Measurements from ENCODE around the gene TIAM2.

The TIAM2 gene

GRCh38 chr6:155245193-155245592, 250.1 kb downstream of the TIAM2 start:
- DNase-seq, result no peak

GRCh38 chr6:155245831-155246230, 250.7 kb downstream of the TIAM2 start:
- DNase-seq, result no peak

GRCh38 chr6:155246825-155247224, 251.7 kb downstream of the TIAM2 start:
- DNase-seq, result no peak

DNA sequence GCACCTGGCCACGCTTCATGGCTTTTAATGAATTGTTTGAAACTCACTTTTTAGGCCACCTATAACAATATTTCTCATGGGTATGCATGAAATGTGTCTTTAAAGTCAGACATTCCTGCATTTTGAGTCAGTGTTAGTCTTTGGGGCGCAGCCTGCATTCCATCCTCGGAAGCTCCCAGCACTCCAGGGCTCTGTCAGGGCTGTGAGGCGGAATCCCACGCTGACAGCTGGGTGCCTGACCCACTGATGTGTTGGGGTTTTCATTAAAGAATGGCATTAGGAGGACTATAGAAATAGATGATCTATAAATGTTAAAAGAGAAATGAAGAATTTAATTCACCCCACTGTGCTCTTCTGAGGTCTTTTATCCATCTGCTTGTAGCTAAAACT, 252.5 kb downstream of the TIAM2 start:
- no peak for DNase-seq

DNA sequence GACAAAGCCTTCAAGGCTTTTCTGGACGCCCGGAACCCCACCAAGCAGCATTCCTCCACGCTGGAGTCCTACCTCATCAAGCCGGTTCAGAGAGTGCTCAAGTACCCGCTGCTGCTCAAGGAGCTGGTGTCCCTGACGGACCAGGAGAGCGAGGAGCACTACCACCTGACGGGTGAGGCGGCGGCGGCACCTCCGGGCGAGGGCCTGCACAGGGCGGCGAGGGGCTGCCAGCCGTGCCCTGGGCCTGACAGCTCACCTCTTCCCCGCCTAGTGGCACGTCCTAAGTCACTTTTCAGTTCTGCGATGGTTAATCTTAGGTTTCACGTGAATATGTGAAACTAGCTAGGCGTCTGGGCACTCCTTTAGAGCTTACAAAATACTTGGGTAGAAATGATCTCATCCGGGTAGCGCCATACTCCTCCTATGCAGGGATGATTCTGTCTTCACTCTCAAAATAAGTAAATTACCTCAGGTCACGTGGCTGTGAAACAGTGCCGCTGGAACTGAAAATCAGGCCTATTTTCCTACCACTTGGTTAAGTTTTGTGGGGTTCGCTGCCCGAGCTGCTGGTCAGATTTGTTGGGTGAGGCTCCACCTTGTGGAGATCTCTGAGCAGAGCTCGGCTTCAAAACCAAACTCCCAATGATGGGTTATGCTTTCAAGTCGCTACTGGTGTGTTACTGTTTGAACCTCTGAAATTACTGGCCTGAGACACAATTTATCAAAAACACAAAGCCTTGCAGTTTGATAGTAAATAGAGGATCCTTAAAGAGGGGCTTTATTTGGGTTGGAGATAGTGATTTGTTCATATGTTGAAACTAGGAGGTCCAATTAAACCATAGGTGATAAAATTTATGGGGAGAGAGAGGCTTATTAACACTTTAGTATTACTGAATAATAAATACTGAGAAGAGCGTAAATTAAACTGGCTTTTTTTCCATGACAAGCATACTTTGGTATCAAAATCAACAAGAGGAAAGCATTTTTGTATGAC, 253.2 kb downstream of the TIAM2 start:
- peak; percentile 20 to 29 for DNase-seq

DNA sequence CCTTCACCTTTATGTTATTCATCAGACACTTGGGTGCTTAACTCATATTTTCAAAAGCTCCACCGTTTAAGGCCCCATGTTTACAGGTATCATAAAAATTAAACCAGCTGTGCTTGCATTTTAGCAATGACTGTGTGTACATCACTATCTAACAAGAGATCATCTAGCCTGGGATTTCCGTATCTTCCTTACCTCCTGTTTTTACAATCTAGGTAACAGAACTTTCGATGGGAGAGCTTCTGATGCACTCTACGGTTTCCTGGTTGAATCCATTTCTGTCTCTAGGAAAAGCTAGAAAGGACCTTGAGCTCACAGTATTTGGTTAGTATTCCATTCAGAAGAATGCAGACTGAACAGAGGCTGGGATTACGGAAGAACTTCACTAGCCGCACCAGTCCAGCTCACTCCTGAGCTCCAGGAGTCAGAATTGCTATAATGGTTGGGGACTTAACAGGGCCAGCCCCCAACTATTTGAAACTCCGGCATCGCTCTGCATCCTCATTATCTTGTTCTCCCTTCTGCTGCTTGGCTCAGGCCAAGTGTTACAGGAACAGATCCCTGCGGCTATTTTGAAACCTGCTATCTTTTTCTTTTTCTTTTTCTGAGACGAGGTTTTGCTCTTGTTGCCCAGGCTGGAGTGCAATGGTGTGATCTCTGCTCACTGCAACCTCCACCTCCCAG, 255.7 kb downstream of the TIAM2 start:
- DNase-seq, result no peak

- no peak for DNase-seq
These were observed 257.5 kb downstream of the TIAM2 start for GRCh38 chr6:155252581-155252980.

DNA sequence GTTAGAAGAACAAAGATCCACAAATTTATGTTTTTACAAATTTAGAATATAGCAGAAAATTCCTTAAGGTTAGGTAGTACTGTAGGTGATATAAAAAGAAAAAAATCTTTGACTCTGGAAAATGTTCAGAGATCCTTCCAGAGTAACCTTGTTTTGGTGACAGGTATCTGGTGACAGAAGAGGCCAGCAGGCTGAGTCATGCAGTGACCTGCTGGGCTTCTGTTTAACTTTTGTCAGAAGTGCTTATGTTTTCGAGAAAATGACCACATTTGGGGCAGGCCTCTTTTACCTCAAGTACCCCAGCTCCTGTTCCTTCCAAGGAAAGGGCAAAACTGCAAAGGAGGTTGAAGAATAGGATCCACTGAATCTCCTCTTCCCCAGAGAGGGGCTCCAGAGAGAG, 258.2 kb downstream of the TIAM2 start:
- no peak for DNase-seq

DNA sequence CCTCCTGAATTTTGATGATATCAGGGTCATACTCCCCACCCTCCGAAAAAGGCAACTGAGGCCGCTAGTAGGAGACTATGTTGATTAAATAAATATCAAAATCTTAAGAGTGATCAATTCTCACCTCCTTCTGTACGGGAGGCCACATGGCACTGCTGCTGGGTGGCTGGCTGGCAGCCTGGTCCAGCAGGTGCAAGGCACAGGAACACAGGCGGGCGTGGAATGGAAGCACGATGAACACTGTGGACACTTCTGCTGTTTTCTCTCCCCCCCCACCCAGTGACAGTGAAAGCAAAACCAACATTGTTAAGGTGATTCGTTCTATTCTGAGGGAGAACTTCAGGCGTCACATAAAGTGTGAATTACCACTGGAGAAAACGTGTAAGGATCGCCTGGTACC, 259.0 kb downstream of the TIAM2 start:
- DNase-seq, result no peak

- no peak for DNase-seq
These were observed 261.1 kb downstream of the TIAM2 start for GRCh38 chr6:155256122-155256795.

DNA sequence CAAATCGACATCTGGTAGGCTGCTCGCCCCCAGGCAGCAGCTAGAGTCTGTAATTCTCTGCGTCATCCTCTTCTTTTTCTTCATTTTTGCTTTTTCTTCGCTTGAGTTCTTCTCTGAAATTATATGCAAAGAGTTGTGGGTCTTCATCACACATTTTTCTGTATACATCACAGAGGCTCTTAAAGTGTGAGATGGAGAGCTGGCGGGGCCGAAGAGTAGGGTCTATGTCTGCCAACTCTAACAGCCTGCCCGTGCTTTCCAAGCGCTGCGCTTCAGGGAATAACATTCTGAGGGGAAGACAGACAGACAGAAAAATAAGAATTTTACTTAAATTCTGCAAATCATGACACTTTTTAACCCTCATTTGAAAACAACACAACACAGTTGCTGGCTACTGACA, 262.7 kb downstream of the TIAM2 start:
- DNase-seq, result no peak

- no peak for DNase-seq
These were observed 264.1 kb downstream of the TIAM2 start for GRCh38 chr6:155259204-155259603.

DNA sequence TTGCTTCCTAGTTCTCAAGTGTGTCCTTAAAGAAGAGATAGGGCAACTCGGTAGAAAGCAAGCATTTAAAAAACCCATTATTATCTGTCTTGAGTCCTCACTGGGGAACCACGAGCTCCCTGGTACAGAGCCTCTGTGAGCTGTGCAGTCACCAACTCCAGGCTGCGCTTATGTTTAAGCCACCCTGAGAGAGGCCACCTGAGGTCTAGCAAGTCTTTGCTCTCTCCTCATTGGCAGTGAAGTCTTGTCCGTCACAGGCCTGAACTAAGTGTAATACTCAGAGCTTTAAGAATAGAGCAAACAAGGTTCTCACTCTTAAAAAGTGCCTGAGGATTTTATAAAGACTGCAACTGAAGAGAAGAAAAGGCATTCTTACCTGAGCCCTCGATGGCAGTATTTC, 264.8 kb downstream of the TIAM2 start:
- DNase-seq, result no peak

- DNase-seq, result no peak
These were observed 265.6 kb downstream of the TIAM2 start for GRCh38 chr6:155260686-155261085.

DNA sequence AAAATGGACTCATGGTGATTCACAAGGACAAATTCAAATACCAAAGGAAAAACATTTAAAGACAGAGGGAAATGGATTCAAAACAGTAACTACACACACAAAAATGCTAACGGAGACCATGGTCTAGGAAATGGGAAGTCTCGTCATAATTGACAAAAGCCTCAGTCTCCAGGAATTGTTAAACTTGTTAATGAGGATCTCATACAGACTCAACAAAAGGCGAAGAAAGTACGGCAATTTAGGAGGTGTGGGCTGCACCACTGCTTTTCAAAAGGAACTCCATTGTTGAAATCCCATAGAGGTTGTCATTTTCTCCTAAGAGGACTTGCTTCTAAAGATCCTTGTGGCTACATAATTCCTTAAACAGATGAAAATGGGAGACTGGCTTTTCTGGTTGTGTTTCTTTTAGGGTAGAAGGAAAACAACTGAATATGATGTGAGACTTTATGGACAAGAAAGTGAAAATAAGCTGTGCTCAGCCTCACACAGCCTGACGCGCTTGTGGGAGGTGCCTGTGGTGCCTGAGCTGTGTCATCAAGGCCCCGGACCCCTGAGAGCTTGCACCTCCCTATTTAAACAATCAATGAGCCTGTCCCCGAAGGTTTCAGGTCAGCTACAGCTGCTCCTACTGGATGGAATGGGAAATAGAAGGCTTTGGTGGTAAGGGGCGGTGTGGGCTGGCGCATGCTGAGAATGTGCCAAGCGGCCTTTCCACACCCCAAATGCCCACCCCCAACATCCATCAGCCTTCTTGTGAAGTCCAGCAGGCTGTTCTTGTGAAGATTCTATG, 266.2 kb downstream of the TIAM2 start:
- DNase-seq, result no peak

DNA sequence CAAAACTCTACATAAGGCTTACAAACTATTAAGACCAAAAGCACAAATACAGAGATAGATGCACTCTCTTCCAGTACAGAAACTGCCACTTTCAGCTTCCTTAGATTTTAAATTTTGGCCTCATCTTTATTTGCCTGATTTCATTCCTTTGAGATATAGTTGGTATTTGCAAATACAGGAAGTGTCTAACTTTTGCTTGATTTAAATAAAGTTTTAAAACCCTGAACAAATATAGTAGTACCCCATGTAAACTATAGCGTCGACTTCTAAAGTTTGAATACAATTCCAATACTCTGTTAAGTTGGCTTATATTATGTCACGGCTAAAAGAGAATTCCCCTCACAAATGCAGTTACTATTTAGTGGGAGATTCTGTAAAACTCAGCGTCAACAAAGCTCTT, 267.5 kb downstream of the TIAM2 start:
- DNase-seq, result no peak

DNA sequence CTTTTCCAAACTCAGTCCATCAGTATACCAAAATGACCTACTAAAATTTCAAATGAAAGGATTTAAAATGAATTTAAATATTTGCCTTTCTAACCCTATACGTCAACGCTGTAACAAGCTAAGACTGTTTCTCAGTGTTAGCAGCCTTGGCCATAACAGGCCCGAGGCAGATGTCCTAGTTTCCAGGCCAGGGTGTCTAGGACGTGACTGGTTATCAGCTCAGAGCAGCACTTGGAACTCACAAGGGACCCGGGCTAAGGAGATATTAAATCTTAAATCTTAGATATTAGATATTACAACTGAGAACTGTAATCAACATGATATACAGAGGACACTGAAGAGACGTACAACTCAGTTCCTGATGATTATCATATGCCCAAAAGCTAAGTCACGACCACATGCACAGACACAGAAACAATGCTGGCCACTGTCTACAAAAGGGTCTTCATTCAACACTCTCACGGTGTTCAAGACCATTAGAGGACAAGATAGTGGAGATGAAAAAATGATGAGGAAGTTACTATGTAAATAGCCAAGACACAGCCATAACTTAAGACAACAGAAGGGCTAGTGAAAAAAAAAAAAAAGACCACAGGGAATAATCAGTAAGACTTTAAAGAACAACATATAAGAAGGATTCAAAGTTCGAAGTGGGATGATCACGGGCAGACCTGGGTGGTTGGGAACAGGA, 268.4 kb downstream of the TIAM2 start, which contains the start of gene CLDN20:
Gene CLDN20, plus strand, starts transcription at position 641 of the 691 bp plus-strand sequence. CDS start 11,707 bp downstream, outside the sequence.
- no peak for DNase-seq

DNA sequence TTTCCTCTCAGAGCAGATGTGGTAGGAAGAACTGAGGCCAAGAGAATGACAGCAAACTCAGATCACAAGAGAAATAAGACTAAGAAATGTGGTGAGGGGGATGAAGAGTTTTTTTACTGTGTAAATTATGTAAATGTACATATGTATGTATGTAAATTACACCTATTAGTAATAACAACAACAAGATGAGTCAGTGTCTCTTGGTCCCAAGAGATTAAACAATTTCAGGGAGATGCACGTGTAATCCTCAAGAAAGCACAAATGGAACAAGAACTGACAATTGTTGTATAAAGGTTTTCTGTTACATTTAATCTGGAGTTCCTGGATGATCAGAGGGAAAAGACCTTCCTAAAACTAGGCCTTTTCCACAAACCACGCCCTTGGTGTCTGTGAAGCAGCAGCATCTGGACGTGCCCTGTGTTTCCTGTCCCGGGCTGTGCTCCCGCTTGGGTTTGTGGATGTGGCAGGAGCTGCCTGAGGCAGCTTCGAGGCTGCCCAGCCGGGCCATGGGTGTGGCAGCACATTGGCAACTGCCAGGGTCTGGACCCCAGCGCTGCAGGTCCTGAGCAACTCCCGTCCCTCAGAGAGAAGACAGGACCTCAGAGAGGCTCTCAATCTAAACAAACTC, 269.7 kb downstream of the TIAM2 start:
- DNase-seq, result no peak

DNA sequence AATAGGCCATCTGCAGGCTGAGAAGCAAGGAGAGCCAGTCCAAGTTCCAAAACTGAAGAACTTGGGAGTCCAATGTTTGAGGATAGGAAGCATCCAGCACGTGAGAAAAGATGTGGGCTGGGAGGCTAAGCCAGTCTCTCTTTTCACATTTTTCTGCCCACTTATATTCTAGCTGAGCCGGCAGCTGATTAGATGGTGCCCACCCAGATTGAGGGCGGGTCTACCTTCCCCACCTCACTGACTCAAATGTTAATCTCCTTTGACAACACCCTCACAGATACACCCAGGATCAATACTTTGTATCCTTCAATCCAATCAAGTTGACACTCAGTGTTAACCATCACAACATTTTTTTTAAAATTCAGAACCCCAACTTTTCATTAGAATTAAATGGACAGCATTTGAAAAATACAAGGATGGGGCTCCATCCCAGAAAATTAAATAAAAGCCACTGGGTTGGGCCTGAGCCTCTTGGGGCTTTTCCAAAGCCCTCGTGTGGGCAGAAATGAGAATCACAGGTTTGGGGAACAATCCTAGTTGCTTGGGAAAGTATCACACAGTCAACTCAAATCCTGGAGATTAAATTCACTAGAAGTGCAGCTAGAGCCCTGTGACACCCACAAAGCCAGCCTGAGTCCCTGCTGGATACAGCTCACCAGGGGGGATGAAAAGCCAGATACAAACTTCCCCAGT, 270.9 kb downstream of the TIAM2 start:
- no peak for DNase-seq

DNA sequence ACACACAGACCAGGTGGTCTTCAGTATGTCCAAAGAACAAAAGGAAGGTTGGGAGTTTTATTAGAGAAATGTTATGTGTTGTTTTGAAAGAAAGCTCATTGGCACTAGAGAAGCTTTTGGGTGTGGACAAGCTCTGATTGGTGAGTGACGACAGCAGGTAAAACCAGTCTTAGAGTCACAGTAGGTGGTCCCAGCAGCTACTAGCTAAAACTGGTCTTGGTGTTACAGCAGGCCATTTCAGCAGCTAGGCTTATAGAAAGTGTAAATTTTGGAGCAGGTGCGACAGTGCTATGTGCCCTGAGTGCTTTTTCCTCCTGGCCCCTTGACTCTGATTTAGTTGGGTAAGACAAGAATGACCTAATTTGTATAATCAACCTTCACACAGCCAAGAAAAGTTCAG, 272.3 kb downstream of the TIAM2 start:
- DNase-seq, result no peak
